GM10266 (cell line): ENCODE results near the gene ALG9.

Experiments used
- DNase-seq: peaks from one replicate; pipeline ENCODE4 v3.0.0; 2012; ENCODE audit errors: extremely low spot score
- CTCF ChIP-seq: IDR thresholded peaks from 2 replicates; pipeline ENCODE4 v1.5.1; 2012; ENCODE audit warnings: mild to moderate bottlenecking, low read depth; ENCODE audit not compliant: control insufficient read depth, insufficient read depth; ENCODE audit errors: missing control alignments

Gene ALG9

GRCh38 chr11:111843661-111844060 is 27.7 kb downstream of the ALG9 start:
- TF ChIP-seq CTCF = no peak
- DNase-seq = no peak

- DNase-seq = peak; percentile 61
- TF ChIP-seq CTCF = peak; percentile 86
Observed at GRCh38 chr11:111841370-111842053, 29.9 kb downstream of the ALG9 start.

GRCh38 chr11:111840143-111840542 is 31.2 kb downstream of the ALG9 start:
- no peak for TF ChIP-seq CTCF
- DNase-seq = no peak

- no peak for DNase-seq
Observed at GRCh38 chr11:111838054-111838453, 33.3 kb downstream of the ALG9 start.

GRCh38 chr11:111837366-111837891 is 34.0 kb downstream of the ALG9 start:
- TF ChIP-seq CTCF = no peak
- DNase-seq = no peak

More at GRCh38 chr11:111838054-111838453, 33.3 kb downstream of the ALG9 start:
- no peak for TF ChIP-seq CTCF

GRCh38 chr11:111836721-111837120 is 34.7 kb downstream of the ALG9 start:
- TF ChIP-seq CTCF = no peak
- DNase-seq = no peak

- no peak for DNase-seq
- no peak for TF ChIP-seq CTCF
Observed at GRCh38 chr11:111836162-111836561, 35.2 kb downstream of the ALG9 start.
